HG02973 (cell line): ENCODE data around the gene GALK1.

ENCODE experiments used
- ATAC-seq: cut with Tn5 transposase; IDR thresholded peaks from one replicate; pipeline ENCODE4 v1.9.1; 2021; ENCODE audit warnings: moderate library complexity; ENCODE audit not compliant: unreplicated experiment

The GALK1 gene

GRCh38 chr17:75751676-75752404 lies 13.2 kb downstream of the GALK1 start:
- no peak for ATAC-seq

- ATAC-seq, result no peak
Observed at GRCh38 chr17:75750661-75751423, 14.2 kb downstream of the GALK1 start.

- ATAC-seq, result no peak
Observed at GRCh38 chr17:75749545-75750389, 15.2 kb downstream of the GALK1 start.

GRCh38 chr17:75748706-75749105 lies 16.3 kb downstream of the GALK1 start:
- no peak for ATAC-seq

- no peak for ATAC-seq
Observed at GRCh38 chr17:75743625-75744206, 21.3 kb downstream of the GALK1 start.

GRCh38 chr17:75742337-75742736 lies 22.7 kb downstream of the GALK1 start:
- ATAC-seq, result no peak

- no peak for ATAC-seq
Observed at GRCh38 chr17:75740631-75741077, 24.3 kb downstream of the GALK1 start.

GRCh38 chr17:75740215-75740614 lies 24.8 kb downstream of the GALK1 start:
- no peak for ATAC-seq

- ATAC-seq, result no peak
Observed at GRCh38 chr17:75739801-75740200, 25.2 kb downstream of the GALK1 start.

GRCh38 chr17:75739174-75739573 lies 25.8 kb downstream of the GALK1 start:
- no peak for ATAC-seq

GRCh38 chr17:75738218-75738802 lies 26.7 kb downstream of the GALK1 start:
- ATAC-seq, result no peak

GRCh38 chr17:75737133-75737962 lies 27.6 kb downstream of the GALK1 start:
- no peak for ATAC-seq

GRCh38 chr17:75736173-75736835 lies 28.7 kb downstream of the GALK1 start:
- ATAC-seq, result no peak

- no peak for ATAC-seq
Observed at GRCh38 chr17:75734674-75735294, 30.2 kb downstream of the GALK1 start.

GRCh38 chr17:75733471-75733870 lies 31.5 kb downstream of the GALK1 start:
- no peak for ATAC-seq

- ATAC-seq, result no peak
Observed at GRCh38 chr17:75731716-75732498, 33.1 kb downstream of the GALK1 start.

- no peak for ATAC-seq
Observed at GRCh38 chr17:75731086-75731715, 33.8 kb downstream of the GALK1 start.

GRCh38 chr17:75730065-75730464 lies 34.9 kb downstream of the GALK1 start:
- ATAC-seq, result no peak
